Measurements from ENCODE around the gene TCEAL7.

DNA sequence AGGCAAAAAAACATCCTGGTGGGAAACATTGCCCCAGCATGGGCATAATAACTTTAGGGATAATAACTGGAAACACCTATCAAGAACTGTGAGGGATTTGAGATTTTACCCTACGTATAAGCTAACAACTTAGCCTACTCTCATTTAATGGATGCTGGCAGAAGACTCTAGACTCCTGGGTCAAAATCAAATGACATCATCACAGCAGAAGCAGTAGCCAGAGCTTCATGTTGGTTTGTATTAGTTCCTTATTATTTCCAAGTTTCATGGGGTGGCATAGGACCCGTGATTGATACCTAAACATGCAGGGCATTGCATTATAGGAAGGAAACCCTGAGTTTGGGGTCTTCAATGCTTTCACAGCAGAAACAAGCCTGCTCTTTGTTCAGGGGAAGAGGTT lies 30.9 kb downstream of the TCEAL7 start:
- TF ChIP-seq, protein P1, sequence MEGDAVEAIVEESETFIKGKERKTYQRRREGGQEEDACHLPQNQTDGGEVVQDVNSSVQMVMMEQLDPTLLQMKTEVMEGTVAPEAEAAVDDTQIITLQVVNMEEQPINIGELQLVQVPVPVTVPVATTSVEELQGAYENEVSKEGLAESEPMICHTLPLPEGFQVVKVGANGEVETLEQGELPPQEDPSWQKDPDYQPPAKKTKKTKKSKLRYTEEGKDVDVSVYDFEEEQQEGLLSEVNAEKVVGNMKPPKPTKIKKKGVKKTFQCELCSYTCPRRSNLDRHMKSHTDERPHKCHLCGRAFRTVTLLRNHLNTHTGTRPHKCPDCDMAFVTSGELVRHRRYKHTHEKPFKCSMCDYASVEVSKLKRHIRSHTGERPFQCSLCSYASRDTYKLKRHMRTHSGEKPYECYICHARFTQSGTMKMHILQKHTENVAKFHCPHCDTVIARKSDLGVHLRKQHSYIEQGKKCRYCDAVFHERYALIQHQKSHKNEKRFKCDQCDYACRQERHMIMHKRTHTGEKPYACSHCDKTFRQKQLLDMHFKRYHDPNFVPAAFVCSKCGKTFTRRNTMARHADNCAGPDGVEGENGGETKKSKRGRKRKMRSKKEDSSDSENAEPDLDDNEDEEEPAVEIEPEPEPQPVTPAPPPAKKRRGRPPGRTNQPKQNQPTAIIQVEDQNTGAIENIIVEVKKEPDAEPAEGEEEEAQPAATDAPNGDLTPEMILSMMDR (conservative IDR thresholded peaks at IDR 0.05; ENCODE audit: low read length): no peak
- TF ChIP-seq EZH2phosphoT487 (IDR thresholded peaks at IDR 0.05; ENCODE audit: borderline replicate concordance): no peak
